CD4-positive, alpha-beta T cell treated with Interferon gamma for 1 hour (primary cell): ENCODE results near the gene RTEL1.
A peak's percentile ranks its signal among the peaks of the same experiment; 100 is the strongest.
"Not testable (repeated sequence)": the region's sequence is repeated elsewhere in the genome, so short reads cannot be mapped to it uniquely, and the experiment has no call there.

Experiments
- DNase-seq: peaks from one replicate; pipeline ENCODE4 v3.0.0-alpha.2; 2020

The RTEL1 gene

GRCh38 chr20:63702036-63702665 is 44.0 kb downstream of the RTEL1 start:
- no peak for DNase-seq

GRCh38 chr20:63702751-63703470 is 44.8 kb downstream of the RTEL1 start:
- DNase-seq, result no peak

DNA sequence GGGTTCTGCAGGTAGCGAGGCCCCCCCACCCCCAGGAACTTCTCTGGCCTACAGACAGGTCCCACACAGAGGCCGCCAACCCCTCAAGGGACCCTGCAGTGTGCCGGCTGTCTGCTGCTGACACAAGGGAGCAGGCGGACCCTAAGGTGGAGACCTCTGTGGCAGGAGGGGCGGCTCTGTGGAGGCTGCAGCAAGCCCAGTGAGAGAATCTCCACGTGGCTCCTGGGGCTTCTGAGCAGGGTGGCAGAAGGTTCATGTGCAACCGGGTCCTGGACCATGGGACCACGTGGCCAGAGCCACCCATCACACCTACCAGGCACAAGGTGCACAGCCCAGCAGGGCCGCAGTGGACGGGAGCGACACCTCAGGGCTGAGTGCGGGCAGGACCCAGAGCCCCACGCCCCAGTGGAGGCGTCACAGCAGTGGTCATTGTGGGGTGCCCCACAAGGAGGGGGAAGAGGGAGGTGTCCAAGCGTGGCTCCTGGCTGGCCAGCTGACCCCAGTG is 45.4 kb downstream of the RTEL1 start:
- no peak for DNase-seq

DNA sequence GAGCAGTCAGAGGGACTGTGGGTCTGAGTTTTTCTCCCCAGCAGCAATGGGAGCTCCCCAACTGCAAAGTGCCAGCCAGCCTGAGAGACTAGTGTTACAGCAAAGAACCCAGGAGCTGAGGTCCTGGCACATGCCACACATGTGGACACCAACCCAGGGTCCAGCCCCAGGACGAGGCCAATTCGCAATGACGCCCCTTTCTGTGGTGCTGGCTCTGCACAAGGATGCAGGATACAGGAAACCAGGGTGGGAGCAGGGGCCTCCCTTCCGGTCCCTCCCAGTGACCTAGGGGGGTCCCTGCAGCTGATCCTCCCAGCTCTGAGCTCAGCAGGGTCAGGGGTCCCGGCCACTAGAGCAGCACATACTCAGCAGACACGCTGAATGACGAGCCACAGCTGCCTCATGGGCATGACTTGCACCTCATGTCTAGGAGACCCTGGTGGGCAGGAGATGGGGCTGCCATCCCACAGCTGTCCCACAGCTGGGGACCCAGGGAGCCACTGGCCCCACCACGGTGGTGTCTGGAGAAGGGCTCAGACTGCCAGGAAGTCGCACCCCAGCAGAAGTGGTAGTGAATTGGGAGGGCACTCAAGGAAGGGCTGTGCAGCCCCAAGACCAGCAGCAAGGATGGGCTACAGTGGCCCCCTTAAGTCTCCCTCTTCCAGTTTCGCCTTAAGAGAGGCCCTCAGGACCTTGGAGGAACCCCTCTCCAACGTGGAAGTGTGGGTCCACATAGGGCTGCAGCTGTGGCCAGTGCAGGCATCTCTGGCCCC is 46.0 kb downstream of the RTEL1 start:
- DNase-seq, result no peak

DNA sequence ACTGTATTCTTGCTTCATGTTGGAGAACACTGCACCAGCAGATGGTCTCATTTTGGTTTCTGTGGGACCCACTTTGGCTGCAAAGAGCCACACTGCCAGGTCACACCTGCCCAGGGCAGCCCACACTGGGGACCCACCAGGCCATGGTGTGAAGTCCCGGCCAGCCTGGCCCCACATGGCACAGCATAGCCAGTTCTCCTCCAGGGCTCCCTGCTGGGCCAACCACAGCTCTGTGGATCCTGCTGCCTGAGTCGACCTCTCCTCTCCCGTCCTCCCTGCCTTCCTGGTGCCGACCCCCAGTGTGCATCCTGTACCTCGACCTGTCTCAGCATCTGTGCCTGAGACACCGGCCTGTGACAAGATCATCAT is 46.6 kb downstream of the RTEL1 start:
- DNase-seq, result no peak

GRCh38 chr20:63705232-63706026 is 47.3 kb downstream of the RTEL1 start:
- DNase-seq, result no peak

- no peak for DNase-seq
Observed at GRCh38 chr20:63706027-63706695, 48.0 kb downstream of the RTEL1 start.

- peak; percentile 42 for DNase-seq
Observed at GRCh38 chr20:63706852-63707557, 48.9 kb downstream of the RTEL1 start.

GRCh38 chr20:63707558-63708300 is 49.6 kb downstream of the RTEL1 start, which contains the start of the genes ARFRP1 and ZGPAT:
TSS of gene ARFRP1 (minus strand) at chr20:63707976. CDS start at chr20:63707091, 885 bp downstream.
TSS of gene ZGPAT (plus strand) at chr20:63708039. CDS start at chr20:63708581, 542 bp downstream.
- DNase-seq, result peak; percentile 85

DNA sequence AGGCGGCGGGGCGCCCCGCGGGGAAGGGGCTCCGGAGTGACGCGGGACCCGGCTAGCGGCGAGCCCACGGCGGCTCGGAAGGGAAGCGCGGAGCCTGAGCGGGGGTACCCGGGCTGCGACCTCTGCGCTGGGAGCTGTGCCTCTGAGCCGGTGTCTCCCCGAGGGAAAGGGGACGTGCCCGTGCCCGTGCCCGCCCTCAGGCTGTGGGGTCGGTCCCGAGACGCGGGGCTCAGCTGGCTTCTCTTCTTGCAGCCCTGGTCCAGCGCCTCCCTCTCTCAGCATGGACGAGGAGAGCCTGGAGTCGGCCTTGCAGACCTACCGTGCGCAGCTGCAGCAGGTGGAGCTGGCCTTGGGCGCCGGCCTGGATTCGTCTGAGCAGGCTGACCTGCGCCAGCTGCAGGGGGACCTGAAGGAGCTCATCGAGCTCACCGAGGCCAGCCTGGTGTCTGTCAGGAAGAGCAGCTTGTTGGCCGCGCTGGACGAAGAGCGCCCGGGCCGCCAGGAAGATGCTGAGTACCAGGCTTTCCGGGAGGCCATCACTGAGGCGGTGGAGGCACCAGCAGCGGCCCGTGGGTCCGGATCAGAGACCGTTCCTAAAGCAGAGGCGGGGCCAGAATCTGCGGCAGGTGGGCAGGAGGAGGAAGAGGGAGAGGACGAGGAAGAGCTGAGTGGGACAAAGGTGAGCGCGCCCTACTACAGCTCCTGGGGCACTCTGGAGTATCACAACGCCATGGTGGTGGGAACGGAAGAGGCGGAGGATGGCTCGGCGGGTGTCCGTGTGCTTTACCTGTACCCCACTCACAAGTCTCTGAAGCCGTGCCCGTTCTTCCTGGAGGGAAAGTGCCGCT is 50.4 kb downstream of the RTEL1 start:
- no peak for DNase-seq

GRCh38 chr20:63709149-63709527 is 51.0 kb downstream of the RTEL1 start:
- DNase-seq, result no peak

- DNase-seq, result no peak
Observed at GRCh38 chr20:63711085-63711645, 53.1 kb downstream of the RTEL1 start.

- DNase-seq, result no peak
Observed at GRCh38 chr20:63712191-63712590, 54.1 kb downstream of the RTEL1 start.

- DNase-seq, result no peak
Observed at GRCh38 chr20:63714858-63715257, 56.7 kb downstream of the RTEL1 start.

DNA sequence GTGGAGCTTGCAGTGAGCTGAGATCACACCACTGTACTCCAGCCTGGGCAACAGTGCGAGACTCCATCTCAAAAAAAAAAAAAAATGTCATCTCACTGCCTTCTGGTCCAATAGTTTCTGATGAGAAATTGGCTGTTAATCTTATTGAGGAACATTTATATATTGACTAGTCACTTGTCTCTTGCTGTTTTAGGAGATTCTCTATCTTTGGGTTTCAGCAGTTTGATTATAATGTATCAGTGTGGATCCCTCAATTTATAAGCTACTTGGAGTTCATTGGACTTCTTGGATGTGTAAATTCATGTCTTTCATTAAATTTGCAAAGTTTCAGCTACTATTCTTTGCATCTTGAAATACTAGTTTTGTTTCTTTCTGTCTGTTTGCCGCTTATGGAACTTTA is 60.9 kb downstream of the RTEL1 start:
- DNase-seq, result no peak

GRCh38 chr20:63722967-63723622 is 65.0 kb downstream of the RTEL1 start:
- DNase-seq, result not testable (repeated sequence)

GRCh38 chr20:63730189-63730733 is 72.1 kb downstream of the RTEL1 start:
- DNase-seq, result not testable (repeated sequence)

GRCh38 chr20:63731410-63731809 is 73.3 kb downstream of the RTEL1 start:
- DNase-seq, result no peak
